Measurements from ENCODE around the gene CLEC4F.

The CLEC4F gene

DNA sequence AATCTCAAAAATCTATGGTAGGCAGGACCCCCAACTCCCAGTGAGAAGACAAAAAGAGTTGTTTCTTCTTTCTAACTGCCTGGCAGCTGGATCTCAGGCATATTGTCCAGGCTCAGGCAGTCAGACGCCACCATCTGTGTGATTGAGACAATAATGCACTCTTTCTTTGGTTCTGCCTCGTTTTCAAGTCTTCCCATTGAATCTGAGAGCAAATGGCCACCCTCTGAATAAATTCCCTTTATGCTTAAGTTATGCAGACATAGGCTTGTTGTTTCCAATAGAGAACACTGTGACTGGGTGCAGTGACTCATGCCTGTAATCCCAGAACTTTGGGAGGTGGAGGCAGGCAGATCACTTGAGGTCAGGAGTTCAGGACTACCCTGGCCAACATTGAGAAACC lies 30.5 kb upstream of the CLEC4F start:
- no peak overlapping the region for H3K27ac ChIP-seq

DNA sequence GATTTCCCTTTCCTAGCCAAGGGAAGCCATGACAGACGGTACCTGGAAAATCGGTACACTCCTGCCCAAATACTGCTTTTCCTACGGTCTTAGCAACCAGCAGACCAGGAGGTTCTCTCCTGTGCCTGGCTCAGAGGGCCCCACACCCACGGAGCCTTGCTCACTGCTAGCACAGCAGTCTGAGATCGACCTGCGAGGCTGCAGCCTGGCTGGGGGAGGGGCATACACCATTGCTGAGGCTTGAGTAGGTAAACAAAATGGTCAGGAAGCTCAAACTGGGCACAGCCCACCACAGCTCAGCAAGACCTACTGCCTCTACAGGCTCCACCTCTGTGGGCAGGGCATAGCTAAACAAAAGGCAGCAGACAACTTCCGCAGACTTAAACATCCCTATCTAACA lies 22.0 kb upstream of the CLEC4F start:
- H3K27ac ChIP-seq = no peak overlapping the region
- TF ChIP-seq, protein P1, sequence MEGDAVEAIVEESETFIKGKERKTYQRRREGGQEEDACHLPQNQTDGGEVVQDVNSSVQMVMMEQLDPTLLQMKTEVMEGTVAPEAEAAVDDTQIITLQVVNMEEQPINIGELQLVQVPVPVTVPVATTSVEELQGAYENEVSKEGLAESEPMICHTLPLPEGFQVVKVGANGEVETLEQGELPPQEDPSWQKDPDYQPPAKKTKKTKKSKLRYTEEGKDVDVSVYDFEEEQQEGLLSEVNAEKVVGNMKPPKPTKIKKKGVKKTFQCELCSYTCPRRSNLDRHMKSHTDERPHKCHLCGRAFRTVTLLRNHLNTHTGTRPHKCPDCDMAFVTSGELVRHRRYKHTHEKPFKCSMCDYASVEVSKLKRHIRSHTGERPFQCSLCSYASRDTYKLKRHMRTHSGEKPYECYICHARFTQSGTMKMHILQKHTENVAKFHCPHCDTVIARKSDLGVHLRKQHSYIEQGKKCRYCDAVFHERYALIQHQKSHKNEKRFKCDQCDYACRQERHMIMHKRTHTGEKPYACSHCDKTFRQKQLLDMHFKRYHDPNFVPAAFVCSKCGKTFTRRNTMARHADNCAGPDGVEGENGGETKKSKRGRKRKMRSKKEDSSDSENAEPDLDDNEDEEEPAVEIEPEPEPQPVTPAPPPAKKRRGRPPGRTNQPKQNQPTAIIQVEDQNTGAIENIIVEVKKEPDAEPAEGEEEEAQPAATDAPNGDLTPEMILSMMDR (conservative IDR thresholded peaks at IDR 0.05) = no peak

More for the DNA sequence above, 30.5 kb upstream of the CLEC4F start:
- TF ChIP-seq, protein P1 (conservative IDR thresholded peaks at IDR 0.05) = no peak

DNA sequence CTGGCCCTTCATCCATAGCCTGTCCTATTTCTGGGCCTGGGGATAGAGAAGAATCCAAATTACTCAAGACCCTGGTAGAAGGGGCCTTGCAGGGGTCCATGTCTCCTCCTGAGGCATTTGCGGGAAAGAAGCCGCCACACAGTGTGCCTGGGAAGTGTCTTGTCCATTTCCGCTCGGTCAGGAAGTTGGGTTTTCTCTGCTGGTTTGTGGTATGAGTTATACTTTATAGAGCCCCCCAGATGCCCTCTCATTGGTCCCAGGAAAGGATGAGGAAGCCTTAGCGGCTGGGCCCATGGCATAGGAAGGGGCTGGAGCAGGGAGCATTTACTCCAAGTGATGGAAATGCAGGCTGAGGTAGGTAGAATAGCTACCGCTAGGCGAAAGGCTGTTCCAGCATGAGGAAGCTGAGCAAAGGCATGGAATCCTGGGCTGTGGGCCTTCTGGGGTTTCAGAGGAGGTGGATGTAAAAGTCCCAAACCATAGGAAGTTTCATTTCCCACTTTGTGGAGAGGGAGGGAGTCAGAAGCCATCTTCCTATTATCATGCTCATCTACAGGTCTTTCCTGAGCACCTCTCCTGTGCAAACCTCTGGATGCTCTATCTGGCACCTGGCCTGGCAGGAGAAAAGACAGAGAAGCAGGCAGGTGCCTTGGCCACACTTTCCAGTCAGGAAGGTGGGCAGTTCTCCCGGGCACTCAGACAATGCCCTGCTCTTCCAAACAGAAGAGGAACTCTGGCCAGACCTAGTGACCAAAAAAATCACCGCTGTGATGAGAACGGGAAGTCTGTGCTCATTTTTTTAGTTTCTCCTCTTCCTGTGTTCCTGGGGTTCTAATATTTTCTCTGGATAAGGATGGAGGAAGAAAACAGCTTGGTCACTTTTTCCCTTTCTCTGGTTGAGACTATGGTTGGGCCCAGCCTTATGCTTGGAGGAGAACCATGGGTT lies 17.9 kb upstream of the CLEC4F start:
- H3K27ac ChIP-seq = no peak overlapping the region
- TF ChIP-seq, protein P1 (conservative IDR thresholded peaks at IDR 0.05) = no peak

DNA sequence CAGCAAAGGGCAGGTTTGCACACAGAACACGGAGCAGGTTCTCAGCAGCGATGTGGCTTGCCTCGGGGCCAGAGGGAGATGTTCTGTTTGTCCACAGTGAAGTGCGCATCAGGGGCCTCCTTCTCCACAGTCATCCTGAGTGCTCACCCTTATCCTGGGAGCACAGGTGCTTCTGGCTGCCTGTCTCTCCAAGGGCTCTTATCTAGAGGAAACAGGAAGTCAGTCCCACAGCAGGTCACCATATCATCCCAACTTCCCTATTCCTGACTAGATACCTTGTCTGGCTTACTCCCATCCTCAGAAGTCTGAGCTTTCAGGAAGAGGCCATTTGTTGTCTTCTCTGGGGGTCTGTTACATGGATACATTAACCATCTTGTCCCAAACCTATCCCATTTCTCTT lies 15.2 kb upstream of the CLEC4F start, which contains the start of gene CD207:
CD207 (minus strand) TSS at position 174 of the 400 bp plus-strand sequence; CDS start at position 134, 40 bp downstream.
- H3K27ac ChIP-seq = no peak within 1 kb of the TSS
- TF ChIP-seq, protein P1 (conservative IDR thresholded peaks at IDR 0.05) = no peak

DNA sequence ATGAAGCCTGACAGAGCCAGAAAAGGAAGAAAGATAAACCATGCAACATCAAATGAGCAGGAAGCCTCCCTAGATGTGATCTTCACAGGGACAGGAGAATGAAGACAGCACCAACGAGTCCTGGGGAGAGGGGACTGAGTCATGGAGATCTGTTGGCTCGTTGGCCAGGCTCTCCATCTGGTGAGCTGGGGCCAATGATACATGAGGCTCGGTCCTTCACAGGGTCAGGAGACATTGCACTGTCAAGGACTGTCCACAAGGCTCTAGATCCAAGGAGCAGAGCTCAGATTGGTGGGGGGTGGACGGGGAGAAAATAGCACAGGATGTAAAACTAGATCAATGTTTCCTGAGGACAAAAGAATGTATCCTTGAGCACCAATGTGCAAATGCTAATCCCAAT lies 14.5 kb upstream of the CLEC4F start:
- TF ChIP-seq, protein P1 (conservative IDR thresholded peaks at IDR 0.05) = no peak
- H3K27ac ChIP-seq = no peak overlapping the region

DNA sequence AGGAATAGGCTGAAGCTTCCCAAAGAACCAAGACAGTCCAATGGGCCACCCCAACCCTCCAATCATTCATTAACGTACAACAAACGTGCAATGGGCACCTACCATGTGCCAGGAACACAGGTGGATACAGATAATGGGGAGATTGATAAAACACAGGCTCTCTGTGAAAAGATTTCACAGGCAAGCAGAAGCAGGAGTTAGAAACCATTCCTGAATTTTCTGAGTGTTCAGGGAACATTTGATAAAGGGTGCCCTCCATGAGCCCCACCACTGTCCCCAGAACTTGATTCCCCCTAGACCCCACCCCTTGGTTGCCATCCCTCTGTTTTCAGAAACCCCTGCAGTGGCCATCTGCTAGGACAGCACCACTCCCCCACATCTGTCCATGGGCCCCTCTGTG lies 13.7 kb upstream of the CLEC4F start:
- no peak overlapping the region for H3K27ac ChIP-seq
- TF ChIP-seq, protein P1 (conservative IDR thresholded peaks at IDR 0.05) = no peak

DNA sequence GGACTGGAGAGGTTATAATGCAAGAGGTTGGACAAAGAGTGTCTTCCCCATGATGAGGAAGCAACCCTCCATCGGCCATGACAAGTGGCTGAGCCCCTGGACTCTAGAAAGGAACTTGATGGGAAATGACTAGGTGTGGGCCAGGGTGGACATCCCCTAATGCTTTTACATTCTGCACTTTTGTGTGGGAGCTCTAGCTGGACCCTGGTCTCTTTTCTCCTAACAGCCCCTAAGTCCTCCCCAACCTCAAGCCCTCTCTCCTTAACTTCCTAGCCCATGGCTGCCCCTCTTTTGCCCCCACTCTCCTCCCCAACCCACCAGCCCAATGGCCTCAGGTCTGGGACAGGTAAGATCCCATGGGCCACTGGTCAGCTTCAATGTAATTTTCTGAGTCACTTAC lies 12.8 kb upstream of the CLEC4F start:
- TF ChIP-seq, protein P1 (conservative IDR thresholded peaks at IDR 0.05) = no peak
- no peak overlapping the region for H3K27ac ChIP-seq
